Right atrium auricular region (tissue), 2 donors: ENCODE data around the gene POP7. TPM values are rescaled to one million over a fixed set of nuclear protein-coding genes. Genes with fewer than 3 reads are reported as not detected.

Experiments
- DNase-seq: peaks from one replicate; pipeline ENCODE4 v3.0.0-alpha.2; 2019; ENCODE audit warnings: low spot score
- H3K27ac ChIP-seq, 2 donors: fragments of 200-600 bp; sonication (generic); 1 replicate in 1 of 2; 2 replicates in 1 of 2; pipeline ENCODE4 v1.5.1; 2016 to 2019
- H3K27me3 ChIP-seq, 2 donors: fragments of 200-600 bp; sonication (generic); one replicate each; pipeline versions ENCODE4 v1.5.1 to v1.6.0; 2017 to 2019
- H3K36me3 ChIP-seq: fragments of 200-600 bp; sonication (generic); one replicate; pipeline ENCODE4 v1.5.1; 2016
- H3K4me1 ChIP-seq, 2 donors: fragments of 200-600 bp; sonication (generic); one replicate each; pipeline versions ENCODE4 v1.5.1 to v1.6.0; 2017 to 2019
- H3K4me3 ChIP-seq, 2 donors: fragments of 200-600 bp; sonication (generic); 1 replicate in 1 of 2; 2 replicates in 1 of 2; pipeline ENCODE4 v1.5.1; 2017 to 2019; ENCODE audit warnings: mild to moderate bottlenecking in 1 of 2, moderate library complexity in 1 of 2
- H3K9me3 ChIP-seq, 2 donors: fragments of 200-600 bp; sonication (generic); one replicate each; pipeline ENCODE4 v1.5.1; 2019
- CTCF ChIP-seq, 2 donors: fragments of 200-600 bp; sonication (generic); IDR thresholded peaks; one replicate each; pipeline ENCODE4 v1.5.1; 2019; ENCODE audit warnings: antibody characterized with exemption in 2 of 2
- total RNA-seq, 2 donors: library from RNA; depleted of rRNA; stranded (reverse); fragments of >200 nt; gene quantifications; one replicate each; pipeline ENCODE4 v1.1.0, GENCODE V29; 2016

The POP7 gene
- total RNA-seq, 2 donors from 2014 or later: 19.1 to 28.7 TPM

GRCh38 chr7:100685631-100686145, 20.2 kb upstream of the POP7 start:
- DNase-seq: no peak
- H3K36me3 ChIP-seq: peaks cover 81% of the 10 kb centered on the region
- H3K4me3 ChIP-seq: no peak overlapping the region
- H3K27ac ChIP-seq: no peak overlapping the region
- H3K27me3 ChIP-seq: no peaks in the 10 kb centered on the region
- H3K4me1 ChIP-seq: peaks cover 0 to 34% of the 10 kb centered on the region in 2 donors
- TF ChIP-seq CTCF (IDR thresholded peaks at IDR 0.05): no peak
- H3K9me3 ChIP-seq: no peaks in the 10 kb centered on the region

GRCh38 chr7:100686201-100686821, 19.6 kb upstream of the POP7 start:
- no peak for TF ChIP-seq CTCF (IDR thresholded peaks at IDR 0.05)
- peaks cover 75% of the 10 kb centered on the region for H3K36me3 ChIP-seq
- H3K4me1 ChIP-seq: peaks cover 0 to 40% of the 10 kb centered on the region in 2 donors
- no peak overlapping the region for H3K4me3 ChIP-seq
- H3K27me3 ChIP-seq: no peaks in the 10 kb centered on the region
- no peak overlapping the region for H3K27ac ChIP-seq
- no peaks in the 10 kb centered on the region for H3K9me3 ChIP-seq
- no peak for DNase-seq

DNA sequence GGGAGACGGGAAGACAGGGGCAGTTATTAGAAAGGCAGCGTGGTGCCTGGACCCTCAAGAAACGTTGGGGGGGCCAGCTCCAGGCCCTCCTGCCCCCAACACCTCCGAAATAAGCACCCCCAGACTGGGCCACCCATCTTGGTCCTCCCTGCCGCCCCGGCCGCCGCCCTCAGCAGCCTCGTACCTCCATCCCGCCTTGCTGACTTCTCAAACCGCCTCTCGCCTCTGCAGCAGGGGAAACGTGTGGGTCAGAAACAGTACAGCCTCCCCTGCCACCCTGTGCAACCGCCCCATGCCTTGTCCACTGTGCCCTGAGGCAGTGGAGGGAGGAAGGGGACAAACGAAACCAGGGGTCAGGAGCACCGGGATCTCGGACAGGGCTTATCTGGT, 19.1 kb upstream of the POP7 start:
- H3K27me3 ChIP-seq: no peaks in the 10 kb centered on the region
- H3K4me1 ChIP-seq: peaks cover 0 to 45% of the 10 kb centered on the region in 2 donors
- DNase-seq: no peak
- TF ChIP-seq CTCF (IDR thresholded peaks at IDR 0.05): no peak
- H3K36me3 ChIP-seq: peaks cover 70% of the 10 kb centered on the region
- H3K4me3 ChIP-seq: no peak overlapping the region
- H3K9me3 ChIP-seq: no peaks in the 10 kb centered on the region
- no peak overlapping the region for H3K27ac ChIP-seq

- peaks cover 0 to 50% of the 10 kb centered on the region in 2 donors for H3K4me1 ChIP-seq
- no peak overlapping the region for H3K27ac ChIP-seq
- no peak for DNase-seq
- no peak overlapping the region for H3K4me3 ChIP-seq
- H3K36me3 ChIP-seq: peaks cover 66% of the 10 kb centered on the region
- no peaks in the 10 kb centered on the region for H3K9me3 ChIP-seq
- TF ChIP-seq CTCF (IDR thresholded peaks at IDR 0.05): no peak
- no peaks in the 10 kb centered on the region for H3K27me3 ChIP-seq
Observed at GRCh38 chr7:100687261-100687660, 18.7 kb upstream of the POP7 start.

DNA sequence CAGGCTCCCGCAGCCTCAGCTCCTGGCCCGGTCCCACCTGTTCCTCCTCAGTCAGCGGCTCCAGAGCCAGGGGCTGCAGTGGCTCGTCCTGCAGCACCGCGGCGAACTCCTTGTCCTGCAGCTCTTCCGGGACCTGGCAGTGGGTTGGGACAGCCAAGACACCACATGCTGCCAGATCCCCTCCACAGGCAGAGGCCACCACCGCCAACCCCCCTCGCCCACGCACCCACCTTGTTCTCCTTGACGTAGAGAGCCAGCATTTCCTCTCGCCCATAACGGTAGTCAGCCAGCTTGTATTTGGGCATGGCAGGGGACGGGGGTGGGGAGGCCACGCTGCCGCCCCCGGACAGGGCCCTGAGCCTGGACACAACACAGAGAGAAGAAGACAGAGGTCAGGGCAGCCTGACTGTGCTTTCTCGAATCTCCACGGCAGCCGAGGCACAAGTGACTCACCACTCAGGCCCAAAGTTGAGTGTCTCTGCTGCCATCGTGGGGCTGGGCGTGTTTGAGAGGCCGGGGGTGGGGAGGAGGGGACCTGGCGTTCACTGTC, 18.1 kb upstream of the POP7 start:
- Histone ChIP-seq H3K9me3 (no peaks in the 10 kb centered on the region), H3K4me1 (peaks cover 0 to 56% of the 10 kb centered on the region in 2 donors), H3K36me3 (peaks cover 60% of the 10 kb centered on the region), H3K27me3 (no peaks in the 10 kb centered on the region), H3K27ac (peak overlapping the region in 1 of 2 donors; percentile 6), H3K4me3 (no peak overlapping the region)
- no peak for TF ChIP-seq CTCF (IDR thresholded peaks at IDR 0.05)
- DNase-seq: no peak
